Osteoblast (primary cell): ENCODE results near the gene TGFBRAP1. TPM values are rescaled to one million over a fixed set of nuclear protein-coding genes. Genes with fewer than 3 reads are reported as not detected.

Experiments
- DNase-seq: peaks from one replicate; pipeline ENCODE4 v3.0.0; 2011; ENCODE audit warnings: low spot score, mixed read lengths; ENCODE audit not compliant: insufficient read length; ENCODE audit errors: missing footprints
- H2AFZ ChIP-seq: 2 replicates; pipeline ENCODE4 v1.6.0; 2011; ENCODE audit warnings: mild to moderate bottlenecking, low read length
- H3K27ac ChIP-seq: 2 replicates; pipeline ENCODE4 v1.5.1; 2011; ENCODE audit warnings: mild to moderate bottlenecking, low read depth, low read length, moderate library complexity
- H3K27me3 ChIP-seq: 2 replicates; pipeline ENCODE4 v1.6.0; 2012; ENCODE audit warnings: mild to moderate bottlenecking, control low read depth, inconsistent platforms, low read length, moderate library complexity; ENCODE audit not compliant: insufficient read depth
- H3K36me3 ChIP-seq: 2 replicates; pipeline ENCODE4 v1.5.1; 2011; ENCODE audit warnings: mild to moderate bottlenecking, low read length, control low read depth, moderate library complexity; ENCODE audit not compliant: insufficient read depth
- H3K4me1 ChIP-seq: 2 replicates; pipeline ENCODE4 v1.5.1; 2011; ENCODE audit warnings: mild to moderate bottlenecking, low read length, control low read depth, moderate library complexity; ENCODE audit not compliant: insufficient read depth
- H3K4me2 ChIP-seq: 2 replicates; pipeline ENCODE4 v1.6.0; 2011; ENCODE audit warnings: mild to moderate bottlenecking, low read length; ENCODE audit not compliant: insufficient read depth
- H3K4me3 ChIP-seq: fragments of 200-600 bp; sonication (generic); 3 replicates; pipeline ENCODE4 v1.5.1; 2012; ENCODE audit warnings: mild to moderate bottlenecking, low read length, inconsistent platforms; ENCODE audit not compliant: insufficient read depth
- H3K79me2 ChIP-seq: 2 replicates; pipeline ENCODE4 v1.6.0; 2012; ENCODE audit warnings: mild to moderate bottlenecking, low read length, control low read depth, inconsistent platforms; ENCODE audit not compliant: insufficient read depth
- H3K9me3 ChIP-seq: 2 replicates; pipeline ENCODE4 v1.5.1; 2011; ENCODE audit warnings: low read depth, low read length, control low read depth
- H4K20me1 ChIP-seq: 2 replicates; pipeline ENCODE4 v1.6.0; 2012; ENCODE audit warnings: mild to moderate bottlenecking, low read length, control low read depth; ENCODE audit not compliant: insufficient read depth
- CTCF ChIP-seq: IDR thresholded peaks from 2 replicates; pipeline ENCODE4 v1.5.1; 2011; ENCODE audit warnings: mild to moderate bottlenecking, low read depth, low read length, moderate library complexity; ENCODE audit errors: extremely low read depth
- total RNA-seq: library from RNA; depleted of rRNA; stranded (reverse); fragments of >200 nt; gene quantifications from 2 replicates; pipeline ENCODE4 v1.2.3, GENCODE V29; 2012

The TGFBRAP1 gene
- total RNA-seq, 1 donor: 32.6 TPM

DNA sequence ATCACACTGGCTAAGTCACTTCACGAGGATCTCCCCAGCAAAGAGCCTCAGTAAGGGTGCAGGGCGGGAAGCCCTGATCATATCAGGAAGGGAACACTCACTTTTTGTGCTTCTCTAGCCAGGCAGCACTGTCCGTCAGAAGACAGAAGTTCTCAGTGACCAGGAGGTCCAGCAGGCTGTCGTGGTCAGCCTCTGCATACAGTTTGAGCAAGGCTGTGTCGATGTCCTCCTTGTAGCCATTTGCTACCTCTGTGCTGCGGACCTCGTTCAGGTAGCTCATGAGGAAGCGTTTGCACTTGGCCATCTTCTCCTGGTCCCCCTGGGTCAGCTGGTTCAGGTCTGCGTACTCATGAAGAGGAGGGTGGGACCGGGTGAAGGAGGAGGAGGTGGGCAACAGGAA, 49.3 kb downstream of the TGFBRAP1 start:
- Histone ChIP-seq H2AFZ (no peak overlapping the region), H3K27ac (no peak overlapping the region), H3K79me2 (no peaks in the 10 kb centered on the region), H3K4me3 (no peak overlapping the region), H3K9me3 (no peaks in the 10 kb centered on the region), H3K36me3 (peaks cover 25% of the 10 kb centered on the region), H3K4me2 (no peak overlapping the region), H4K20me1 (peaks cover 7% of the 10 kb centered on the region), H3K27me3 (no peaks in the 10 kb centered on the region), H3K4me1 (no peaks in the 10 kb centered on the region)
- no peak for DNase-seq
- TF ChIP-seq CTCF: no peak

- no peak overlapping the region for H3K4me3 ChIP-seq
- peaks cover 3% of the 10 kb centered on the region for H4K20me1 ChIP-seq
- DNase-seq: no peak
- H3K79me2 ChIP-seq: no peaks in the 10 kb centered on the region
- H3K4me1 ChIP-seq: no peaks in the 10 kb centered on the region
- TF ChIP-seq CTCF: no peak
- H3K4me2 ChIP-seq: no peak overlapping the region
- H3K27ac ChIP-seq: no peak overlapping the region
- H3K9me3 ChIP-seq: no peaks in the 10 kb centered on the region
- no peaks in the 10 kb centered on the region for H3K27me3 ChIP-seq
- H3K36me3 ChIP-seq: peaks cover 32% of the 10 kb centered on the region
- no peak overlapping the region for H2AFZ ChIP-seq
These were observed 50.4 kb downstream of the TGFBRAP1 start for GRCh38 chr2:105279126-105279525.

DNA sequence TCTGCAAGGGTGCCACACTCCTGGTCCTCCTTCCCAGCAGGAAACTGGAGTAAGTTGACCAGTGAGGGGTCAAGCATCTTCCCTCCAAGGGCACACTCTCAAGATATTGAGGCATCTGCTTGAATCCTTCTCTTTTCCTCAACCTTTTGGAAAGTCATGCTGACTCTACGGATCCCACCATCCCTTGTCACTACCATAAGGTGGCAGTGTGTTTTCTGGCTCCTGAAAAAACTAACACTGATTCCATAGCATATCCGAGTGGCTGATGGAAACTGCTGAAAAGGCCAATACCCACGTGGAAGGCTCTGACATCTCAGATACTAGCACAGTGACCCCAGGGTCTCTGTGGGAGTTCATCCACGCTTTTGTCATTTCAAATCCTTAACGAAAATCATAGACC, 50.9 kb downstream of the TGFBRAP1 start:
- no peak for DNase-seq
- H3K4me2 ChIP-seq: no peak overlapping the region
- no peak overlapping the region for H3K4me3 ChIP-seq
- H3K9me3 ChIP-seq: no peaks in the 10 kb centered on the region
- TF ChIP-seq CTCF: peak; percentile 15
- H3K4me1 ChIP-seq: no peaks in the 10 kb centered on the region
- H3K27ac ChIP-seq: no peak overlapping the region
- H2AFZ ChIP-seq: no peak overlapping the region
- H3K36me3 ChIP-seq: peaks cover 36% of the 10 kb centered on the region
- peaks cover 3% of the 10 kb centered on the region for H4K20me1 ChIP-seq
- H3K79me2 ChIP-seq: no peaks in the 10 kb centered on the region
- no peaks in the 10 kb centered on the region for H3K27me3 ChIP-seq

DNA sequence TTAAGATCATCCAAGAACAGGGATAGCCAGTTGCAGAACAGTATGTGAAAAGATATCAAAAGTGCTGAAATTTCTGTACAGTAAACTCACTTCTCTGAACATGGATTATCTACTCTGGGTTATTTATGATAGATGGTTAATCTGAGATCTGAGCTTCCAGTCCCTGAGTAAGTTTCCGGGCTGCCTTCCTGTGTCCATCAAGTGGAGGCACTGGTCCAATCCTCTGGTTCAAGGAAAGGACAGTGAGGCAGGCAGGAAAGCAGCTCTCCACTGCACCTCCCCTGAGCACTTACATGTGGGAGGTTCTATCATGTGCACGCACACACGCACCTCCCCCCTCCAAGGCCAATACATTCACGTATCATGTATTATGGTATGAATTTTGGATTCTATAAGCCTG, 55.5 kb downstream of the TGFBRAP1 start:
- H3K79me2 ChIP-seq: no peaks in the 10 kb centered on the region
- no peak for TF ChIP-seq CTCF
- H3K4me2 ChIP-seq: no peak overlapping the region
- H3K27me3 ChIP-seq: no peaks in the 10 kb centered on the region
- H3K4me3 ChIP-seq: no peak overlapping the region
- DNase-seq: no peak
- H3K9me3 ChIP-seq: no peaks in the 10 kb centered on the region
- no peak overlapping the region for H3K27ac ChIP-seq
- H4K20me1 ChIP-seq: peaks cover 3% of the 10 kb centered on the region
- no peaks in the 10 kb centered on the region for H3K4me1 ChIP-seq
- H3K36me3 ChIP-seq: peaks cover 61% of the 10 kb centered on the region
- no peak overlapping the region for H2AFZ ChIP-seq
